NCI-H446 treated with DMSO at 0.1 percent for 48 hours (cell line): Measurements from ENCODE around the gene TRAF3.

Experiments used
- DNase-seq: peaks from one replicate; lab custom pipeline; 2025; lab: John Stamatoyannopoulos, UW

The TRAF3 gene

DNA sequence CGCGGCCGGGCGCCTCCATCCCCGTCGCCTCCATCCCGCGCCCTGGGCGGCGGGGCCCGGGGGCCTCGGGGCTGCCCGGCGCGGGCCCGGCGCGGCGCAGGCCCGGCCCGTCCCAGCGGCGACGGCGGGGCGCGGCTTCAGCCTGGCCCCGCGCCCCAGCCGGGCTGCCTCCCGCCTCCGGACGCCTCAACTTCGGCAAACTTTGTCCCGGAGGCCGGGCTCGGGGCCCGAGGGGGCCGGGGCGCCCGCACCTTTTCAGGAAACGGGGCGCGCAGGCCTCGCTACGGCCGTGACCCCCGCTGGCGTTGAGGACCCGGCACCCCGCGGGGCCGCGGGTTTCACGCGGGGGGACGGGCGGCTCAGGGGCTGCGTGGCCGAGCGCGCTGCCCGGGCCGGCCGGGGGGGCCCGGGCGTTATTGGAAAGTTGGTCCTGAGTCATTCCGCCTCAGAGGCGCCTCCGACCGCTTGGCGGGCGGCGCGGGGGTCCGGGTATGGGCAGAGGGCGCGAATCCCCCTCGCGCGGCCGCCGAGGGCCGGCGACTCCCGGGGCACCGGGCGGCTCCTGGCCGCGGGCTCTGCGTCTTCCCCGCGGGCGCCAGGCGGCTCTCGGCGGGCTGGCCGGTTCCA, 575 bp downstream of the TRAF3 start:
- DNase-seq = no peak

DNA sequence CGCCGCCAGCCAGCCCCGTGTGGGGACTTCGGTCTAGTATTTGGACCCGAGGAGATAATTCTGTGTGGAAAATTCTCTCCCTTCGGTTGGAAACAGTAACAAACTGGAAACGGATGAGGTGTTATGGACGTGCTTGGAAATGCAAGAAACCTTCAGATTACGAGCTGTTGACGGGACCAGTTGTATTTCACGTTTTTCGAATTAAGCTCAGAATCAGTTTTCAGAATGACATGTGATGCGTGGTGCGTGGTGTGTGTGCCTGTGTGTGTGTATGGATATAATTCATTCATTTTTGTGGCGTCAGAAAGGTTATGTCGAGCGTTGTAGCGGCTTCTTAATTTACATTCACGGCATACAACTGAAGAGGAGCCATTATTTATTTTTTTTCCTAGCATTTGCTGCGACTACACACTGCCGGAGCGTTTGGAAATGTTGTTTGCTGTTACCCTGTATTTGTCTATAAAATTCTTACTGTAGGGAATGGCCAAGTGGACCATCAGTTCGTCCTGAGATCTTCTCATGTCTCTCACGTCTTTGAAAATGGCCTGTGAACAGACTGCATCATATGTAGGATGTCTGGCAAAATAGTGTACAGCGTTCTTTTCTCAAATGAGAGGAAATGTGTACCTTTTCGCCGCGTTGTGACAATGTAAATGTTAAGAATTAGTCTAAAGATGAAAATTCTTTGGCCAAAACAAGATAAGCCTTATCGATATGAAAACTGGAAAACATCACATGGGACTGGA, 1.3 kb downstream of the TRAF3 start:
- no peak for DNase-seq

DNA sequence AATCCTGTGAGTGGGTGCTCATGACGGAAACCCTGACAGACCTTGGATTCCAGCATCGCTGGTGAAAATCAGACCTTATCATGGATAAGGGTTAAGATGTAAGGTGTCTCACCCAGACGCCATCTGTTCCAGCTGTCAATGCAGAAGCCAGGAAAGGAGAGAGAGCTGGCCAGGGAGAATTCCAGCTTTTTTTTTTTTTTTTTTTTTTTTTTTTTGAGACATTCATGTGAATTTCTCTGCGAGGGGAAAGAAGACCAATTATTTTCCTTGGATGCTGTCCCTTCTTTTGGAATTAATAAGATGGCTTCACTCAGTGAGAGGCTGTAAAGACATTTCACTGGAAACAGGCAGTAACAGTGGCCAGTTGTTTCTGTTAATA, 1.8 kb downstream of the TRAF3 start:
- DNase-seq = peak; percentile 29

DNA sequence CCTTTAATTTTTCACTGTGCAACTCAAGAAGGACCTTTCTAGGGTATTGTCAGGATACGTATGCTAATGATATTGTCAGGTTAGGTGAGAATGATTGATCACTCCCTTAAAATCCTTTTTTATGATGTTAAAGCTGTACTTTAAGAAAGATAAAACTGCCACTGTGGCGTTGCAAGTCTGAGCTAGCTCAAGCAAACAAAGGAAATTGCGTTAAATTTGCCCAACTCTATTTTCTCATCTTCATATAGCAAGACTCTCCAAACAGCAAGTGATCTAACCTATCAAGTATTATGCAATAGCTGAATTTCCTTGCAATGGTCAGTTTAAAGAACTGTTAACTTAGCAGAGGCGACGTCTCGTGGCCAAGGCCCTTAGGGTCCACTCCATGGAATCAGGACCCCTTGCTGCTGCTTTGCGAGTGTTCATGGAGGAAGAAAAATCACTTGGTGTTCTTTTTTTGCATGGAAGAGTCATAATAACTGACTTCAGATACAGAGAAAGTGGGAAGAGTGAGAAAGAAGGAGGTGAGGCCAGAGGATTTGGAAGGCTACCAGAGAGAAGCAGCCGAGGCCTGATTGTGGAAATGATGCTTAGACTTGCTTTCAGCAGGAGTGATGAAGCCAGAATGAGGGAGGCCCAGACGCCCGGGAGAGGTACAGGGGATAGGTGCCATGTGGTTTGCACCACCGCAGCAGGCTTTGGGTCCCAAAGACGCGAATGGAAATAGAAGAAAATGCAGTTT, 2.5 kb downstream of the TRAF3 start:
- DNase-seq = no peak

DNA sequence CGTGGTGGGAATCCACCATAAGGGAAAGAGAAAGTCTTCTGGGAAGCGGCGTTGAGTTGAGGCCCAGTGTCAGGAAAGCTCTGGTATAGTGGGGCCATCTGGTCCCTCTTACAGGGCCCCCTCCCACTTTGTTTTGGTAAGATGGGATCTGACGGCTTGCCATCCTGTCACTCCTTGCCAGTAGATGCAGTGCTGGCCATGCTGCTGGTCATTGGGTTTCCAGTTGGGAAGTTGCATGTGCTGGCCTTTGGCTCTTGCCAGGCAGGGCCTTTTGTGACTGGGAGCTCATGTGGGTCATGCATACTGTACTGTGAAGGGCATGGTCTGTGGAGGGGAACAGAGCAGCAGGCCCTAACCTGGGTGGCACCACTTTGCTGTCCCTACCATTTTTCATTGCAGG, 3.8 kb downstream of the TRAF3 start:
- no peak for DNase-seq

DNA sequence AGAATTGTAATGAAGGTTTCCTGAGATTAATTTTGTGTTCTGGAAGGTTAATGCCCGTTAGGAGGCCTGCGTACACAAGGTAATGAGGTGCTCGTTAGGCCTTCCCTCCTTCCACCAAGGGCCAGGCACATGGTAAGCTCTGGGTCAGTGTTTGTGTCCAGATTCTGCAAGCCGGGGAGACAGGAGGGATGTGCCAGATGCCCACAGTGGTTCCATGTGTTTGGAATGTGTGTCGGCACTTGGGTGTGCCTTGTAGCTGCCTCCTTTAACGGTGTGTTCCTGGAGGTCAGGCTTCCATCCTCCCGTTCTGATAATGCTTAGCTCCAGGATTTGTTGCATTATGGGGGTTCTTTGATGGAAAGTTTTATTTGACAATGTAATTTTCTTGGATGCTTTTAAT, 5.7 kb downstream of the TRAF3 start:
- no peak for DNase-seq

DNA sequence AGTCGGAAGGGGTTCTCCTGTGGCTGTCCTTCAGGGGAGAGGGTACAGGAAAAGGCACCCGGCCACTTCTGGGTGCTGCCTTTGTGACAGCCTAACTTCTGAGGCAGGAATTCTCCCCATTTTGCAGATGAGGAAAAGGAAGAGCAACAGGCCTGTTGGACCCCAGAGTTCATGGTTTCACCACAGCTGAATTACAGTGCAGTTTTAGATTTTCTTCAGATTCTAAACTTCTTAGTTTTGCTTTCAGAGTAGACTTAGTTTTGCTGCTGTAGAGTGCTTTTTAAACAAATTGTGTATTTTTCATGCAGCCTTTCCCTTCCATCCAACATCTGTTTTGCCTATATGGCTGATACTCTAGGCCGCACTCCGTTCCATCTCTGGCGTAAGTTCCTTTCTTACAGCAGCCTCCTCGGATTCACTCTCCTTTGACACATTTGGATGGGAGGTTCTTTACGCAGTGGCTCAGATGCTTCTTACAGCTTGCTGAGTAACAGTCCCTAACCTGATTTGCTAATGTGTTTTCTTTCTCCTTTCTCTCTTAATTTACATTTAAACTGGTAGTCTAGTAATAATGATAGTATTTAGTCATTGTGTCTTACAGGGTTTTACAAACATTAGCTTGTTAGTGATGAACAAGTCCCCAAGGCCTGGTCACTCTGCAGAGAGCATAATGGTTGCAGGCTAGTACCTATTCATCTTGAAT, 7.8 kb downstream of the TRAF3 start:
- no peak for DNase-seq

DNA sequence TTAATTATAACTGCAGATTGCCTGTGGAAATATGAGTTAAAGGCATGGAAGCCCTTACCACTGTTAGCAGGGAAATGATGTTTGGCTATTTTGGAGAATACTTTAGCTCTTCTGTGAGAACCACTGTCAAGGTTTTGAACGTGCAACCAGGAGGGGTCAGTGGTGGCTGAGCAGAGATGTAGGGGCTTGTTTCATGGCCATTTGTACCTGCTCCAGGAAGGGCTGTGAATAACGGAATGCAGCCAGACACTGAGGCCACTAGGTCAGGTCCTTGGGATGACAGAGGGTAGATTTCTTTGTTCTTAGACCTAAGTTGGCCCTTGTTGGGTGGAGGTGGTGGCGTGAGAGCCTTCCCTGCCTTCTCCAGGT, 8.3 kb downstream of the TRAF3 start:
- no peak for DNase-seq

DNA sequence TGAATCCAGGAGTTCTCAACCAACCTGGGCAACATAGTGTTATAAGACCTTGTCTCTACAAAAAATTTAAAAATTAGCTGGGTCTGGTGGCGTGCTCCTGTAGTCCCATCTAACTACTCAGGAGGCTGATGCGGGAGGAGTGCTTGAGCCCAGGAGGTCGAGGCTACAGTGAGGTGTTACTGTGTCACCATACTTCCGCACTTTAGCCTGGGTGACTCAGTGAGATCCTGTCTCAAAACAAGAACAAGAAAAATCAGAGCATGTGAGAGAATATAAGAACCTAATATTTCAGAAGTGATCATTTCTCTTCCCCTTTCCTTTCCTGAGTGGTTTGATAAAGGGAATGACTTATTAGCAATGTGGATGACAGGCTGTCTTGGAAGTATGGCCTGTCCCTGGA, 9.5 kb downstream of the TRAF3 start:
- no peak for DNase-seq

DNA sequence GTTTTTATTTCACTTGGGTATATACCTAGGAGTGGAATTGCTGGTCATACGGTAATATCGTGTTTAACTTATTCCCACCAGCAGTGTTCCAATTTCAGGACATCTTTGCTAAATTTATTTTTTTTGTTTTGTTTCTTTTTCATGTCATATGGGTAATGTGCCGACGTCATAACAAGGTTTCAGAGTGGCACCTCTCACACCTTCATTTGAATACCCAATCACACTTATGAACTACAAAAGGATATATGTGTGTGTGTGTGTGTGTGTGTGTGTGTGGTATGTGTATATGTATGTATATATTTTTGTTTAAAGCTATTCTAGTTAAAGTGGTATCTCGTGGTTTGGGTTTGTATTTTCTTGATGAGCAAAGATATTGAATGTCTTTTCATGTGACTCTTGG, 12.1 kb downstream of the TRAF3 start:
- no peak for DNase-seq

DNA sequence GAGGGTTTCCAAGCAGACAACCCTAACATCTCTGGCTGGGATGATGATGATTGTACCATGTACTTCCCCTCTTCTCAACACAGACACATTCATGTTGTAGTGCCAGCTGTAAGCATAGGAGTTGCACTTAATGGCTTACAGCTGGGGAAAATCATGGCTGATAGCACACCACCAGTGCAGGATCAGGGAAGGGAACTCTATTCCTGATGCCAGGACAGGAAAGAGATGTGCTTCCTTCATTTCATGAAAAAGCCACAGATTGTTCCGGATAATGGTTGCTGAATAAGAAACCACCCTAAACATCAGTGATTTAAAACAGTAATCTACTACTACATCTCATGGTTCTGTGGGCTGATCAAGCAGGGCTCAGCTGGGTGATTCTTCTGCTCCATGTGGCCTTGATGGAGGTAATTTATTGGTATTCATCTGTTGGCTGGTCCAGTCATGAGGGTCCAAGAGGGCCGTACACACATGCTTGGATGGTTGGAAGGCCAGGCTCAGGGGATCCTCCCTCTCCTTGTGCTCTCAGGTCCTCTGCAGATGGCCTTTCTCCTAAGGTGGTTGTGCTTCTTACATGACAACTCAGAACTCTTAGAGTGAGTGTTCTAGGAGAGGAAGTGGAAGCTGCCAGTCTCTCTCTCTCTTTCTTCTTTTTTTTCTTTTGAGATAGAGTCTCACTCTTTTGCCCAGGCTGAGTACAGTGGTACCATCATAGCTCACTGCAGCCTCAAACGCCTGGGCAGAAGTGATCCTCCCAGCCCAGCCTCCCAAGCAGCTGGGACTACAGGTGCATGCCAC, 16.5 kb downstream of the TRAF3 start:
- DNase-seq = no peak

DNA sequence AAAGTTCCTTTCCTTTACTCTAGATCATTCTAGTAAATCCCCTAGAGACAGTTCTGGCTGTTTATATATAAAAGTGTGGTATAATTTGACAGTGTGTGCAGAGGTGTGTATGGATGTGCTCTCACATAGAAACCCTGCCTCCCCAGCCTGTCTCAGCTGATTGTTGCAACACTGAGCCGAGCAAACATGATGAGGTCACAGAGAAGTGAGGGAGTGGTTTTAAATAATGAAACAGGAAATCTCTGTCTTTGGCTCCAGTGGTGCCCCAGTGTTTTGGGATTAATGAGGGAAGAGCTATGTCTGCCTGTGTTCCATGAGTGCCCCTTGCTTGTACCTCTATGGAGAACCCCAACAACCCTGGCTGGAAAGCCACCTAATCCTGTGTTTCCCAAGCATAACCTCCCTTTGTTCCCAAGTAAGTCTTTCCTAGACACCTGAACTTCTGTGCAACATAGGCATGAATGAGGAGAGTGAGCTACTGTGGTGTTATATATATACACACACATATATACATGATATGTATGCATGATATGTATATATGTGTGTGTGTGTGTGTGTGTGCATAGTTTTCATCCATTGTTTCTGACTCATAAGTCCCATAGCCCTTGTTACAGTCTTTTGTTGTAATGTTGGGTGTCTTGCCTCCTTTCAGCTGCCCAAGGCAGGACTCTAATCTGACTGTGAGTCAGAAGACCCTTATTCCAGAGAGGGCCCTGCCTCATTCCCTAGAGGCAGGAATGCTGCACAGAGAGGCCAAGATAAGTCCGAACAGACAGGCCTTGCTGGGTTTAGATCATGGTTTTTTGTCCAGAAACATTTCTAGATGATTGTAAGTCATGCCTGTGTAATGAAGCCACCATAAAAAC, 18.0 kb downstream of the TRAF3 start:
- no peak for DNase-seq

DNA sequence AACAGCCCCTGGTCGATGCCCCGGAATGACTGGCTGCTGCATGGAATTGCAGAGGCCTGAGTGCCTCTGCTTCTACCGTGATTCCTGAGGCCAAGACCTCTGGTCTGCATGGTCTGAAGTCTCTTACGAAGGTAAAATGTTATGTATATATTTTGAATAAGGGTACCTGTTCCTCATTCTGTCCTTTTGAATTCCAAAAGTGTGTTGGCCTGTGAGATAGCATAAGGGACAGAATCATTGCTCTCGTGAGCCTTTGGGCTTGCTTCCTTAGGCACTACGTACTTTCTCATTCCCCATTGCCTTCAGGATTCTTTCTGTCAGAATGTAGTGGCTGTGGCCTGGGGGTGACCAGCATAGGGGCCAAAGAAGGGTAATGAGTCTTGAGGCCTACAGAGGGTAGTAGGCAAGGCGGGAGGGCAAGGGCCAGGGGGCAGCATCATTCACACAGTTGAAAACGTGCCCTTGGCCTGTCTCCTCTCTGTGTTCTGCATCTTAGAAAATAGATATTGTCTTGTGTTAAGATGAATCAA, 19.5 kb downstream of the TRAF3 start:
- no peak for DNase-seq

DNA sequence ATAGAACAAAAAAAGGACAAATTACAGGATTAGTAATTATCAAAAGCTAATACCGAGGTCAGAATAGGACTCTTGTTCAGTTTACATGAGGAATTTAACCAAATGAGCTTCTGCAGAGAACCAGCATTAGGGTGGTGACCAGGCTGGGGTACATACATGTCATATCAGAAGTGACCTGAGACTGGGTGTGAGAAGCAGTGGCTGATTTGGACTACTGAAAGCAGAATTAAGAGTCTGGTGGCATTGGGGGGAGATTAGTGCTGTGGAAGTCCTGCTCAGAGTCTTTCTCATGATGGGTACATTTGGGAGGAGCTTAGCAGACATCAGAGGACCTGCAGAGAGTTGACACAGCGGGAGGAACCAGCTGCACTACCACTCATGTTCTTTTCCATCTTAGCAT, 21.7 kb downstream of the TRAF3 start:
- DNase-seq = no peak

DNA sequence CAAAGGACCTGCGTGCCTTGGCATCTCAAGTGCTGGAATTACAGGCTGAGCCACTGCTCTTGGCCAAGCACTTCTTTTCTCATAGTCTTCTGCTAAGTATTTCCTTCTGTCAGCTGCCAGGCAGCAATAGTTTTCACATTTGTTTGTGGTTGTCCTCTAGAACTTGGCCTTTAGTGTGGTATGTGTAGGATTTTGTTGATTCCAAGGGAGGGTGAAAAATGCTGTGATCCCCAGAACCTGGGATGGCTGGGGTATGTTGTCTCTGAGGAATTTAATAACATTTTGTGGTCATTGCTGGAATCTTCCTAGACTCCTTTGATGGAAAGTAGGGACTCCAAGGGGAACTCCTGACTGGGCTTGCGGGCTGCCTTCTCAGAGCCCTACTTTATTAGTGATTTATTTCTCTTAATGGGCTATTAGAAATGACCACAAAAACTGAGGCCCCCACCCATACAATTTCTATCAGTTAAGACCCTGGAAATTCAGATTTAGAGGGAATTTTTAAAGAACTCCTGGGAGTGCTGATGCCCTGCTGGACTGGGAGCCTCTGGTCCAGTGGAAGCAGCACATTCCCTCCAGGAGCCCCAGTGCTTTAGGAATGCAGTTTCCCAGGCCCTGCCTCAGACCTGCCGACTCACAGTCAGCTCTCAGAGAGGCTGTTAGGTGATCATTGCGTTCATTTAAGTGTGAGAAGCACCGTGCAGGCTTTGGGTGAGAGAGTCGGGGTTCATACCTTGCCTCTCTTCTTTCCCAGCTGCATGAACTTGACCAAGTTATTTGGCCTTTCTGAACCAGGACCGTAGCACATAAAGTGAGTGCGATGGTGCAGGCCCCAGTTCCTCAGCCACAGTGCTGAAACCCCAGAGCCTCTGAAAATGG, 22.7 kb downstream of the TRAF3 start:
- DNase-seq = no peak

DNA sequence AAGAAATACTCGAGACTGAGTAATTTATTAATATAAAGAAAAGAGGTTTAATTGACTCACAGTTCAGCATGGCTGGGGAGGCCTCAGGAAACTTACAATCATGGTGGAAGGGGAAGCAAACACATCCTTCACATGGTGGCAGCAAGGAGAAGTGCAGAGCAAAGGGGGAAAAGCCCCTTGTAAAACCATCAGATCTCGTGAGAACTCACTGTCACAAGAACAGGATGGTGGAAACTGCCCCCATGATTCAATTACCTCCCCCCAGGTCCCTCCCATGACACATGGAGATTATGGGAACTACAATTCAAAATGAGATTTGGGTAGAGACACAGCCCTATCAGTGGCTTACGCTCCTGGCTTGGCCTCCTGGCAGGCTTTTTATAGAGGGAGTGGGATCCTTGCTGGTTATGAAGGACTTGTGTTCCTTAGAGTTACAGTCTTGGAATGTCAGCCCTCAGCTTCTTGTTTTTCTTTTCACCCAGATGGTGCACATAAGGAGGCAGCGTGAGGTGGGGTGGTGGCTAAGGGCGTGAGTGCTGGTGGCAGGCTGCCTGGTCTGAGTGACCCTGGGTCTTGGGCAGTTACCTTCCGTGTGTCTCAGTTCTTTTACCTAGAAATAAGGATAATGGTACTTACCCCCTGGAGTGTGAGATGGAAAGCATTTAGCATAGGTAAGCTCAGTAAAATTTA, 25.7 kb downstream of the TRAF3 start:
- no peak for DNase-seq

DNA sequence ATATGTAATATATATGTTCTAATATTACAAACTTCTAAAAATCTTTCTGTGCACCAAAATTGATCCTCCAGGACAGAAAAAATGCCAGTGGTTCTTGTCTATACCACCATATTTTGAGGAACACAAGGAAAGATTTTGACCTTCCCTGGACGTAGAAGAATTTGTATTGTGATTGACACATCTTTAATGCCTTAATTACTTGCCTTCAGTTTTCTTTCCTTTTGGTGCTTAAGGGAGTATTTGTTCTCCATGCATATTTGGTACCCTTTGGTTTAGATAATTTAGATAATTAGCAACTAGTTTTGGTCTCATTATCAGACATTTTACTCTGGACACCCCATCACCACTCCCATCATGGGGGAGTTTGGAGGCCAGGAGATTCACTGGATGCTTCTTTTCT, 27.6 kb downstream of the TRAF3 start:
- DNase-seq = no peak

DNA sequence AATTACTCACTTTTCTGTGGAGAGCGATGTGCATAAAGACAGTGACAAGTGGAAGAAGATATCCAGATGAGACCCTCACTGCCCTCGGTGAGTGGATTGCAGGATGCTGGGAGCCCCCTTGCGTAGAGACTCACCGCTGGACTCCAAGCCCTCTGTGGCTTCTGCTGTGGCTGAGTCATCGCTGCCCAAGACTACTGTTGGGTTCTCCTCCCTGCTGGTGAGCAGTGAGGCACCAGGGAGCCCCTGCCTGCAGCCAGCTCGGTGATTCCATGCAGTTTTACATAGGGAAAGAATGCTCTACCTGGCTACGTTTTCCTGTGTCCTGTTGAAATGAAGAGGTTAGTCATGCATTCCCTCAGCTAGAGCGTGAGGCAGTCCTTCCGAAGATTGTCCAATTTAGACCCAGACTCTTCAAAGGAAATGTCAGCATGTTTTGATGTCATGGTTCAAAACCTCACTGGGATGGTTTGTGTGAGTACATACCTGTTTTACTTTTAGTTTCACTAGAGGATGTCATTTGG, 28.2 kb downstream of the TRAF3 start:
- no peak for DNase-seq

DNA sequence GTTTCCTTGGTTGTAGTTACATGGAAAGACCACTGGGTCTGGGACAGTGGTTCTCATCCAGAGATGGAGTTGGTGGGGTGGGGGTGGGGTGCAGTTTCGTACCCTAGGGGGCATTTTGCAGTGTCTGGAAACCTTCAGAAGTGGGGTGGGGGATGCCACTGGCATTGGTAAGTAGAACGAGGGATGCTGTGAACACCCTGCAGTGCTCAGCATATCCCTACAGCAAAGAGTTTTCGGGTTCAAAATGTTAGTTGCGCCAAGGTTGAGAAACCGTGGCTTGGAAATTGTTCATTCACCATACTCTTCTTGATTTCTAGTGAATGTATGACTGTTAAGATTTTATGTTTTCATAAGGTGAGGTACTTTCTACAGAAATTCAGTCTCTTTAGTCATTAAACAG, 28.7 kb downstream of the TRAF3 start:
- no peak for DNase-seq
